Aorta (tissue), 5 donors: Measurements from ENCODE around the gene NIPBL. TPM values are rescaled to one million over a fixed set of nuclear protein-coding genes. Genes with fewer than 3 reads are reported as not detected.

Experiments used
- ATAC-seq: fragments of 200-7000 bp; cut with Tn5 transposase; one replicate; pipeline ENCODE4 v1.9.1; 2022; ENCODE audit warnings: moderate library complexity; ENCODE audit not compliant: low FRiP score
- DNase-seq, 2 donors: peaks; one replicate each; pipeline ENCODE4 v3.0.0-alpha.2; 2020
- H3K27ac ChIP-seq, 2 donors: one replicate each; pipeline ENCODE4 v1.5.1; 2013; ENCODE audit warnings: low read length in 2 of 2, mild to moderate bottlenecking in 2 of 2, moderate library complexity in 2 of 2, control low read depth in 1 of 2, inconsistent platforms in 1 of 2, low read depth in 1 of 2
- H3K27me3 ChIP-seq, 2 donors: one replicate each; pipeline ENCODE4 v1.6.1; 2013; ENCODE audit warnings: control low read depth in 1 of 2, low read length in 1 of 2, mild to moderate bottlenecking in 1 of 2, moderate library complexity in 1 of 2; ENCODE audit not compliant: insufficient read depth in 2 of 2, control insufficient read depth in 1 of 2
- H3K36me3 ChIP-seq, 2 donors: one replicate each; pipeline ENCODE4 v1.6.1; 2013; ENCODE audit warnings: control low read depth in 1 of 2, low read length in 1 of 2, mild to moderate bottlenecking in 1 of 2; ENCODE audit not compliant: insufficient read depth in 2 of 2, control insufficient read depth in 1 of 2
- H3K4me1 ChIP-seq, 2 donors: one replicate each; pipeline ENCODE4 v1.6.1; 2013; ENCODE audit warnings: low read length in 2 of 2, control low read depth in 1 of 2, mild to moderate bottlenecking in 1 of 2, moderate library complexity in 1 of 2; ENCODE audit not compliant: insufficient read depth in 2 of 2, control insufficient read depth in 1 of 2
- H3K4me3 ChIP-seq, 2 donors: one replicate each; pipeline ENCODE4 v1.5.1; 2013; ENCODE audit warnings: low read length in 2 of 2, control low read depth in 1 of 2, mild to moderate bottlenecking in 1 of 2
- H3K9me3 ChIP-seq: one replicate; pipeline ENCODE4 v1.6.1; 2013; ENCODE audit warnings: mild to moderate bottlenecking, low read length; ENCODE audit not compliant: control insufficient read depth
- WGBS, 2 donors: extraction: QIAGEN DNeasy Blood & Tissue Kit; methylation state at CpG; one replicate each; pipeline ENCODE4 v1.1.7; 2013; 5-methylcytosine and 5-hydroxymethylcytosine counted together
- intact Hi-C, 2 donors: fragments of 100-400 bp; cut with DNase I; formaldehyde crosslinking; loops; one replicate each; pipeline versions ENCODE4 v1.14.2 to v1.15.0; 2022
- polyA plus RNA-seq, 2 donors: library from polyadenylated mRNA; stranded (reverse); fragments of 200-250 nt; gene quantifications; one replicate each; pipeline ENCODE4 v1.2.3, GENCODE V29; 2013
- total RNA-seq, 2 donors: library from RNA; stranded (reverse); fragmentation: NEBNext Ultra II Directional; extraction: Animal tissue kit (Norgen Biotek cat#: 25700); gene quantifications; one replicate each; pipeline ENCODE4 v1.2.1, GENCODE V29; 2021
- donor health status: healthy with polysubstance abuse.
- donor health status: Bipolar disorder and iron deficiency.
- donor health status: DM: no; HTN: no; CAD: no.
- donor health status: DM: no; HTN: no; CAD: no.
- donor health status: DM: yes; HTN: yes; CAD: no.

Gene NIPBL
- total and polyA plus RNA-seq, 4 donors = 5.1 to 81.3 (median 40.0) TPM

DNA sequence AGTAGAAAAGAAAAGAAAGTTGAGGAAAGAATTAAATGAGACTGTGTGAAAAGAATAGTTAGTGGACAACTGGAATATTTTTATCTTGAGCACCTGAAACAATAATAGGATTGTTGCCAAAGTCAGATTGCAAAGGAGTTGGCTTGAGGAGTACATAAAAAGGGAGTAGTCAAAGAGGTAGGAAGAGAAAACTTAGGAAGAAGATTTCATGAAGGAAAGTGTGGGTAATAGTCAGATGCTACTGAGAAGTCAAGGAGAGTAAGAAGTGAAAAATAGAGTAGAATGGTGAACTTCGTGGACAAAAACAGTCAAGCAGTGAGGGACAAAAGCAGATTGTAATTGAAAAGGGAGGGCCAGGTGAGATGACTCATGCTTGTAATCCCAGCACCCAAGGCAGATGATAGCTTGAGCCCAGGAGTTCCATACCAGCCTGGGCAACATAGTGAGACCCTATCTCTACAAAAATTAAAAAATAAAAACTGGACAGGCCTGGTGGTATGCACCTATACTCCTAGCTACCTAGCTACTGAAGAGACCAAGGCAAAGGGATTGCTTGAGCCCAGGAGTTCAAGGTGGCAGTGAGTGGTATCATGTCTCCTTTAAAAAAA lies 178.9 kb downstream of the NIPBL start:
- H3K4me3 ChIP-seq = no peak overlapping the region
- intact Hi-C loops = no loop called here

DNA sequence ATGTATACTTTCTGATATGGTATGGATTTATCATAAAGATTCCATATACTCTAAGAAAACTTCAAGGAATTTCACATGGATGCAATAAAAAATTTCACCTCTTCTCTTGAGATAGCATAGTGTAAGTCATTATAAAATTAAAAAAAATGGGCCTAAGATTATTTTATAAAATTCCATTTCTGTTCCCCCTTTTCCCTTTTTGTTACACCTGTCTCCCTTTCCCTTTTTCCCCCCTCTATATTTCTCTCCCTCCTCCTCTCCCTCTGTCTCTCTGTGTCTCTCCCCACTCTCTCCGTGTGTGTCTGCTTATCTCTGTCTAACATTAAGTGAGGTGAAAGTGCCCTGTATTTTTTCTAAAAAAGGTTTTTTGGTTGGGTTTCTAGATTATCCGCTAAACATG lies 180.2 kb downstream of the NIPBL start:
- H3K9me3 ChIP-seq = no peaks in the 10 kb centered on the region
- 84 to 86% methylated on average over 2 of the region's 2 CpGs for WGBS, 2 donors
- intact Hi-C loops = no loop called here
- no peaks in the 10 kb centered on the region for H3K4me1 ChIP-seq
- DNase-seq (no peak), ATAC-seq (no peak)
- H3K36me3 ChIP-seq = peaks cover 2 to 7% of the 10 kb centered on the region in 2 donors
- no peak overlapping the region for H3K4me3 ChIP-seq
- no peak overlapping the region for H3K27ac ChIP-seq
- no peaks in the 10 kb centered on the region for H3K27me3 ChIP-seq

More for the DNA sequence above, 178.9 kb downstream of the NIPBL start:
- H3K27me3 ChIP-seq = no peaks in the 10 kb centered on the region
- no peaks in the 10 kb centered on the region for H3K4me1 ChIP-seq
- ATAC-seq (no peak), DNase-seq (no peak)
- WGBS, 2 donors = 84 to 95% methylated on average over 1 of the region's 1 CpG
- H3K36me3 ChIP-seq = peaks cover 2 to 7% of the 10 kb centered on the region in 2 donors
- H3K9me3 ChIP-seq = no peaks in the 10 kb centered on the region
- H3K27ac ChIP-seq = no peak overlapping the region

DNA sequence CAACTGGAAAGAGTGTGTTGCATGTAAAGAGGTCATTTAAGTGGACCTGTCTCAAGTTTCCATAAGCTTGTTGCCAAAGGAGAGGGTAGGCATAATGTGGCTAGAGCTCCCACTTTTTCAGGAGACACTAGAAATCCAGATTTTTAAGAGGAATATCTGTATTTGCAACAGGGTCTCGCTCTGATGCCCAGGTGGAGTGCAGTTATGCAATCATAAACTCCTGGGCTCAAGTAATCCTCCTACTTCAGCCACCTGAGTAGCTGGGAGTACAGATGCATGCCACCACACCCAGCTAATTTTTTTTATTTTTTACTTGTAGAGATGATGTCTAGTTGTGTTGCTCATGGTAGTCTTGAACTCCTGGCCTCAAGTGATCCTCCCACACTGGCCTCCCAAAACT lies 183.5 kb downstream of the NIPBL start:
- Histone ChIP-seq H3K4me1 (no peaks in the 10 kb centered on the region), H3K27me3 (no peaks in the 10 kb centered on the region), H3K36me3 (peaks cover 4 to 7% of the 10 kb centered on the region in 2 donors), H3K9me3 (no peaks in the 10 kb centered on the region), H3K4me3 (no peak overlapping the region), H3K27ac (no peak overlapping the region)
- DNase-seq = no peak
- WGBS, 2 donors = 99 to 100% methylated on average over 1 of the region's 1 CpG
- intact Hi-C loops = no loop called here
- no peak for ATAC-seq

GRCh38 chr5:37063739-37064138 lies 187.2 kb downstream of the NIPBL start:
- Histone ChIP-seq H3K36me3 (peaks cover 4 to 7% of the 10 kb centered on the region in 2 donors), H3K27ac (no peak overlapping the region)

DNA sequence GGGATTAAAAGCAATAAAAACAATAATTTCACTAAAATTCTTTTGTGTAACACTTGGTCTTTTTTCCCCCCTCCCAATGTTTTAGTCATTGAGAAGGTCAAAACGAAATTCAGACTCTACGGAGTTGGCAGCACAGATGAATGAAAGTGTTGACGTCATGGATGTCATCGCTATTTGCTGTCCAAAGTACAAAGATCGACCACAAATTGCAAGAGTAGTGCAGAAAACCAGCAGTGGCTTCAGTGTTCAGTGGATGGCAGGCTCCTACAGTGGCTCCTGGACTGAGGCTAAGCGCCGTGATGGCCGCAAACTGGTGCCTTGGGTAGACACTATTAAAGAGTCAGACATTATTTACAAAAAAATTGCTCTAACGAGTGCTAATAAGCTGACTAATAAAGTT lies 187.9 kb downstream of the NIPBL start:
- ATAC-seq = no peak
- Histone ChIP-seq H3K4me1 (no peaks in the 10 kb centered on the region), H3K36me3 (peaks cover 4 to 7% of the 10 kb centered on the region in 2 donors), H3K27ac (no peak overlapping the region), H3K4me3 (no peak overlapping the region), H3K9me3 (no peaks in the 10 kb centered on the region), H3K27me3 (no peaks in the 10 kb centered on the region)
- intact Hi-C loops = no loop called here
- no peak for DNase-seq
- WGBS, 2 donors = 88 to 90% methylated on average over 9 of the region's 9 CpGs

More at GRCh38 chr5:37063739-37064138, 187.2 kb downstream of the NIPBL start:
- 91 to 94% methylated on average over 7 of the region's 7 CpGs for WGBS, 2 donors
- Histone ChIP-seq H3K4me3 (no peak overlapping the region), H3K4me1 (no peaks in the 10 kb centered on the region), H3K27me3 (no peaks in the 10 kb centered on the region), H3K9me3 (no peaks in the 10 kb centered on the region)
- intact Hi-C loops = no loop called here
- no peak for ATAC-seq
- DNase-seq = no peak

- WGBS, 2 donors = 58 to 60% methylated on average over 1 of the region's 1 CpG
- no peaks in the 10 kb centered on the region for H3K36me3 ChIP-seq
- no peaks in the 10 kb centered on the region for H3K9me3 ChIP-seq
- H3K27ac ChIP-seq = no peak overlapping the region
- DNase-seq = no peak
- intact Hi-C loops = no loop called here
- no peak overlapping the region for H3K4me3 ChIP-seq
- peaks cover 0 to 2% of the 10 kb centered on the region in 2 donors for H3K4me1 ChIP-seq
- no peak for ATAC-seq
- H3K27me3 ChIP-seq = no peaks in the 10 kb centered on the region
These were observed 194.9 kb downstream of the NIPBL start for GRCh38 chr5:37071487-37071886.

GRCh38 chr5:37071901-37072581 lies 195.5 kb downstream of the NIPBL start:
- Histone ChIP-seq H3K9me3 (no peaks in the 10 kb centered on the region), H3K27ac (no peak overlapping the region), H3K4me1 (peaks cover 0 to 2% of the 10 kb centered on the region in 2 donors), H3K4me3 (no peak overlapping the region), H3K36me3 (no peaks in the 10 kb centered on the region), H3K27me3 (no peaks in the 10 kb centered on the region)
- intact Hi-C loops = no loop called here
- no peak for DNase-seq
- 47 to 54% methylated on average over 1 of the region's 1 CpG for WGBS, 2 donors
- ATAC-seq = no peak

DNA sequence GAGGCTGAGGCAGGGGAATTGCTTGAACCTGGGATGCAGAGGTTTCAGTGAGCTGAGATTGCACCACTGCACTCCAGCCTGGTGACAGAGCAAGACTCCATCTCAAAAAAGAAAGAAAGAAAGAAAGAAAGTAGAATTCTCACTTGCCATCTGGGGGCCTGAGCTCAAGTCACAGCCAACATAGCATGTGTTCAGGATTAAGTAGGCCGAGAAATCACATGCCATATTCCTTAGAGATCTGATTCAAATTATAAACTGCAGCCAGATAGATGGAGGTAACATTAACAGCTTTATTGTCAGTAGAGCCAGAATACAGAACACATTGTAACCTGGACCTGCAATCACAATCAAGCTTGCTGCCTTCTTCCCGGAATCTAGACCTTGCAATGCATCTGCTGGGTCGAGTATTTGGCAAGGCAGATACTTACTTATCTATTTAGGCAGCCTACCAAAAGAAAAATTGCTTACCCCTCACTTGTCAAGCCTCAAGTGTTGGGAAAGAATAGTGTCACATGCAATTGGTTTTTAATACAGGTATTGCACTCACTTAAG lies 198.9 kb downstream of the NIPBL start:
- no peak for DNase-seq
- Histone ChIP-seq H3K9me3 (no peaks in the 10 kb centered on the region), H3K4me3 (no peak overlapping the region), H3K36me3 (peaks cover 0 to 2% of the 10 kb centered on the region in 2 donors), H3K27me3 (no peaks in the 10 kb centered on the region), H3K4me1 (peaks cover 0 to 2% of the 10 kb centered on the region in 2 donors), H3K27ac (no peak overlapping the region)
- intact Hi-C loops = no loop called here
- ATAC-seq = no peak
- WGBS, 2 donors = 71 to 77% methylated on average over 3 of the region's 3 CpGs

DNA sequence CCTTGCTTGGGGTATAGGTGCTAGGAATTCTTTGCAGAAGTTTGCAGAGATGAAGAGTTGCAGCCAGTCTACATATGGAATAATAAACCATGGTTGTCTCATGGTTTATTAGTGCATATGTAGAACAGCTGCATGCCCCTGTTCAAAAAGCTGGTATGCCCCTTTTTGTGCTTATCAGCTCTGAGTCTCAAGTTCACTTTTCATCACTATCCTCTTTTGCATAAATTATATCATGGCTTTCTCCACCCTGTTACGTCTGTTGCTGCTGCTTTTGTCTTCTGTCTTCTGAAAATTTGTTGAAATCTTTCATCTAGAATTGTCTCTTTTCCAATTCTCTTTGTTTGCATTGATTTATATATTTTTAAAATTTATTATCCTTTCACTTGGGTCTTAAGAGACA lies 200.6 kb downstream of the NIPBL start:
- no peak overlapping the region for H3K27ac ChIP-seq
- H3K9me3 ChIP-seq = no peaks in the 10 kb centered on the region
- ATAC-seq = no peak
- WGBS, 2 donors = 77 to 90% methylated on average over 1 of the region's 1 CpG
- DNase-seq = no peak
- H3K4me3 ChIP-seq = no peak overlapping the region
- H3K36me3 ChIP-seq = peaks cover 0 to 2% of the 10 kb centered on the region in 2 donors
- peaks cover 0 to under 1% of the 10 kb centered on the region in 2 donors for H3K4me1 ChIP-seq
- intact Hi-C loops = no loop called here
- no peaks in the 10 kb centered on the region for H3K27me3 ChIP-seq
